Mesothelial cell of epicardium (in vitro differentiated cells): ENCODE measurements around the gene SH2B3. TPM values are rescaled to one million over a fixed set of nuclear protein-coding genes. Genes with fewer than 3 reads are reported as not detected.

Experiments used
- DNase-seq, 2 experiments: peaks; one replicate each; pipeline ENCODE4 v3.0.0; 2021; ENCODE audit warnings: low spot score in 2 of 2; ENCODE audit not compliant: unreplicated experiment in 2 of 2
- H3K27ac Mint-ChIP-seq: 2 replicates; pipeline ENCODE4 v1.8.0; 2021; ENCODE audit warnings: mixed read lengths
- H3K27me3 Mint-ChIP-seq: 2 replicates; pipeline ENCODE4 v1.8.0; 2021; ENCODE audit warnings: low read depth, mixed read lengths
- H3K36me3 Mint-ChIP-seq: 2 replicates; pipeline ENCODE4 v1.8.0; 2021; ENCODE audit warnings: mixed read lengths
- H3K4me1 Mint-ChIP-seq: 2 replicates; pipeline ENCODE4 v1.8.0; 2021; ENCODE audit warnings: mixed read lengths
- H3K4me3 Mint-ChIP-seq: 2 replicates; pipeline ENCODE4 v1.8.0; 2021; ENCODE audit warnings: mild to moderate bottlenecking, moderate library complexity, mixed read lengths
- H3K9me3 Mint-ChIP-seq: 2 replicates; pipeline ENCODE4 v1.8.0; 2021; ENCODE audit warnings: mixed read lengths
- CTCF ChIP-seq: fragments of 200-600 bp; sonication (generic); IDR thresholded peaks from one replicate; pipeline ENCODE4 v1.5.0; 2021; ENCODE audit warnings: antibody characterized with exemption; ENCODE audit not compliant: unreplicated experiment
- total RNA-seq: library from RNA; stranded (reverse); gene quantifications from 3 replicates; pipeline ENCODE4 v1.2.1, GENCODE V29; 2021

The SH2B3 gene
- total RNA-seq, 1 donor from 2014 or later, result 2.1 TPM

- no peaks in the 10 kb centered on the region for H3K9me3 Mint-ChIP-seq
- peak in 1 of 2 experiments; percentile 17 for DNase-seq
These were observed 42.0 kb downstream of the SH2B3 start for GRCh38 chr12:111447571-111448265.

GRCh38 chr12:111448266-111448830, 42.6 kb downstream of the SH2B3 start:
- Mint-ChIP-seq H3K9me3 (no peaks in the 10 kb centered on the region), H3K27me3 (no peaks in the 10 kb centered on the region), H3K4me3 (no peak overlapping the region), H3K27ac (no peak overlapping the region), H3K4me1 (peaks cover 2% of the 10 kb centered on the region), H3K36me3 (peaks cover 38% of the 10 kb centered on the region)
- peak in 1 of 2 experiments; percentile 5 for DNase-seq
- TF ChIP-seq CTCF, result no peak

More at GRCh38 chr12:111447571-111448265, 42.0 kb downstream of the SH2B3 start:
- H3K4me1 Mint-ChIP-seq, result peaks cover 2% of the 10 kb centered on the region
- no peaks in the 10 kb centered on the region for H3K27me3 Mint-ChIP-seq
- no peak for TF ChIP-seq CTCF
- no peak overlapping the region for H3K4me3 Mint-ChIP-seq
- no peak overlapping the region for H3K27ac Mint-ChIP-seq
- H3K36me3 Mint-ChIP-seq, result peaks cover 39% of the 10 kb centered on the region

- peak; percentile 1 for DNase-seq
- no peak overlapping the region for H3K4me3 Mint-ChIP-seq
- no peaks in the 10 kb centered on the region for H3K27me3 Mint-ChIP-seq
- peaks cover 36% of the 10 kb centered on the region for H3K36me3 Mint-ChIP-seq
- H3K9me3 Mint-ChIP-seq, result no peaks in the 10 kb centered on the region
- peaks cover 2% of the 10 kb centered on the region for H3K4me1 Mint-ChIP-seq
- TF ChIP-seq CTCF, result no peak
- H3K27ac Mint-ChIP-seq, result no peak overlapping the region
These were observed 43.4 kb downstream of the SH2B3 start for GRCh38 chr12:111448846-111449790.

GRCh38 chr12:111450676-111451075, 45.0 kb downstream of the SH2B3 start:
- Mint-ChIP-seq H3K27ac (no peak overlapping the region), H3K9me3 (no peaks in the 10 kb centered on the region), H3K36me3 (peaks cover 34% of the 10 kb centered on the region), H3K4me3 (no peak overlapping the region), H3K4me1 (peaks cover 2% of the 10 kb centered on the region), H3K27me3 (no peaks in the 10 kb centered on the region)
- TF ChIP-seq CTCF, result no peak
- peak; percentile 6 to 29 for DNase-seq

- Mint-ChIP-seq H3K27me3 (no peaks in the 10 kb centered on the region), H3K27ac (no peak overlapping the region), H3K9me3 (no peaks in the 10 kb centered on the region), H3K36me3 (peaks cover 37% of the 10 kb centered on the region), H3K4me1 (no peaks in the 10 kb centered on the region), H3K4me3 (no peak overlapping the region)
- no peak for DNase-seq
- no peak for TF ChIP-seq CTCF
These were observed 45.5 kb downstream of the SH2B3 start for GRCh38 chr12:111451232-111451631.
